HT-29 (cell line): ENCODE data around the gene GLRA1. TPM values are rescaled to one million over a fixed set of nuclear protein-coding genes. Genes with fewer than 3 reads are reported as not detected.

Experiments used
- DNase-seq: peaks from one replicate; pipeline ENCODE4 v3.0.0-alpha.2; 2015; ENCODE audit warnings: low spot score
- small RNA-seq: library from RNA; depleted of rRNA; stranded (forward); fragments of <200 nt; gene quantifications from one replicate; pipeline ENCODE3, GENCODE V24; 2014
- total RNA-seq: library from RNA; depleted of rRNA; stranded (reverse); fragments of >200 nt; shearing (Covaris generic); gene quantifications from 2 replicates; pipeline ENCODE4 v1.2.3, GENCODE V29; 2014; rRNA removed

GLRA1 gene
- total RNA-seq, 1 experiment from 2014 or later: not detected

- no peak for DNase-seq
These were observed 150.7 kb downstream of the GLRA1 start for GRCh38 chr5:151773951-151774350.

DNA sequence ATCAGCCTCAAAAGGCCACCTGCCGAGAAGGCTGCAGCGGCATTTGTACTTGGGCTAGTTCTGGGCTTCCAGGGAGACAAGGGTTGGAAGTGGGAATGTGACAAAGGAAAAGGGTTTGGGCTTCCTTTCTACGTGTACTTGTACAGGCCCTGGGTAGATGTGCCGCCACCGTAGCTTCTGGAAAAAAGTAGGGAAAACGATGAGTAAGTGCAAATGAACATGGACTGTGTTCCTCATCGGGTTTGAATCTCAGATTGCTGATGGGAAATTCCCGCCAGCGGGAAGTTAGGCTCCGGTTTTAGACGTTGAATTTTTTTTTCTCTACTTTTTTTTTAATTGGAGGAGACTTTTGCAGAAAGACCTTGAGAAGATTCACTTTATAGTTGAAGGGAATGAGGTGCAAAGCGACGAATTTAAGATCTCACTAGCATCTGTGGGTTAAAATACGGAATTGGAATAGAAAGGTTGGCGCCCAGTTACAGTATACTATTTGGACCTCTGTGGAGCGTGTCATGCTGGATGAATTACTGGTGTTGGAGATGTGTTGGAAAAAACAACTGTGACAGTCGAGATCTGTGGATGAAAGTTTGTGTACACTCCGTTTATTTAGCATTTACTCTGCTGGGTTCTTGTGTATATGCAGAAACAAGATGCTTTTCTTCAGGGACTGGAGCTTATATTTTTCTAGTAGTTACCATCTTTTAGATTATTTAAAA is 151.6 kb downstream of the GLRA1 start:
- peak; percentile 31 for DNase-seq

Small RNAs within 50 kb of the gene (small RNA-seq; reads per million reads assigned to genes)
- gene RNA5SP198: 3.9 reads per million, percentile 80 among the genes with 10 or more reads in this experiment

Other genes starting within 250 kb of the GLRA1 start
- gene SPARC, start 237.9 kb downstream of the GLRA1 start, total RNA-seq: not detected in 2 replicates
- gene ATOX1, start 166.2 kb downstream of the GLRA1 start, total RNA-seq: 43.6 and 55.2 TPM in 2 replicates
- 134 TPM in 2 replicates for gene G3BP1, start 152.9 kb downstream of the GLRA1 start, total RNA-seq